GM19324 (cell line): ENCODE measurements around the gene PEX26.
A peak's percentile ranks its signal among the peaks of the same experiment; 100 is the strongest.
"Not testable (repeated sequence)": the region's sequence is repeated elsewhere in the genome, so short reads cannot be mapped to it uniquely, and the experiment has no call there.

Source experiments
- ATAC-seq: cut with Tn5 transposase; IDR thresholded peaks from one replicate; pipeline ENCODE4 v1.9.1; 2021; ENCODE audit warnings: mild to moderate bottlenecking, moderate library complexity; ENCODE audit not compliant: unreplicated experiment, low FRiP score

The PEX26 gene

DNA sequence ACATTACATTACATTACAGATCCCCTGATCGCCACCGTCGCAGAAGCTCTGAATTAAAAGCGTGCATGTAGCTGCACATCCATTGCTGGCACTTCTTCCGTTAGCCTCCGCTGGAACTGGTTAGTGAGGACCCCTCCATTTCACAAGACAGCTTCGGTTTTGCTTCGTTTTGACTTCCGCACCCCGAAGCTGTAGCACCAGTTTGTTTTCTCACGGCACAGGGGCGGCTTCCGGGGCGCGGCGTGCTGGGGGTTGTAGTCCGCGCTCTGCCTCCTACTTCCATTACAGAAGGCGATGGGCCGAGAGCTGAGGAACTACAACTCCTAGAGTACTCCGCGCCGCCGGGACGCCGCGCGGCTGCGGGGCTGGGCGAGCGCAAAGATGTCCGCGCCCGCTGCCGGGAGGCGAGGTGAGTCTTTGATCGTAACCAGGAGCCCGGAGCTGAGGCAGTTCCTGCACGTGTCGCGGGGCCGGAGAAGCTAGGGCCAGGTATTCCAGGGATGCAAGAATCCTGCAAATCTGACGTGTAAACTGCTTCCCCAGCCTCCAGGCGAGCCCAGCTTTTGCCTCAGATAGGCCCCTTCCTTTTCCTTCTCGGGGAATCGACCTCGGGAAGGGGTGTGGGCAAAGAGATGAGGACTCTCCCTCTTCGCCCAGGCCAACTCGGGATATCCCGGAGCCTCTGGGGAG, at the start of gene PEX26:
PEX26 (plus strand) TSS at position 352 of the 690 bp plus-strand sequence. CDS start 387 bp downstream, outside the sequence.
- ATAC-seq: peak; percentile 89

DNA sequence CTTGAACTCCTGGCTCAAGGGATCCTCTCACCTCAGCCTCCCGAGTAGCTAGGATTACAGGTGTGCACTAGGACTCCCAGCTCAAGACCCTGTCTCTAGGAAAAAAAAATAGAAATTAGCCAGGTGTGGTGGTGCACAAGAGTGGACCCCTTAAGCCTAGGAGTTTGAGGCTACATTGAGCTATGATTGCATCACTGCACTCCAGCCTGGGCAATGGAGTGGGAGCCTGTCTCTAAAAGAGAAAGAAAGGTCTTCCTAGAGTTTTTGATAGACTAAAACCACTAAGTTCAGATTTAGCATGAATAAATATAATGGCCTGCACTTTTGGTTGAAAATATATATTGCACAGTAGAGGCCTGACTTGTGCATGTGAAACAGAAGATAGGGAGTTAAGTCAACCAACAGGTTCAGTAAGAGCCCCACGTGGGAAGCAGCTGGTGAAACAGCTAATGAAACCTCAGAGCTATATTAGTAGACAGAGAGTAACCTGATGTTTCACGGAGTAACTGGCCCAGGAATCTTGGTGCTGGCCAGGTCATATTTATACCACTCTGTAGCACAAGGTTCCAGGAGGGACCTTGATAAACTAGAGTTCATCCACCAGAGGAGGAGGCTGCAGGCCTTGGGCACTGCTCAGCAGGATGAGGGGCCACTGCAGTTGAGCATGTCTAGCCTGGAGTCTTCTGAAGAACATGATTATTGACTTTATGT, 48.8 kb upstream of the PEX26 start:
- ATAC-seq: peak; percentile 49

DNA sequence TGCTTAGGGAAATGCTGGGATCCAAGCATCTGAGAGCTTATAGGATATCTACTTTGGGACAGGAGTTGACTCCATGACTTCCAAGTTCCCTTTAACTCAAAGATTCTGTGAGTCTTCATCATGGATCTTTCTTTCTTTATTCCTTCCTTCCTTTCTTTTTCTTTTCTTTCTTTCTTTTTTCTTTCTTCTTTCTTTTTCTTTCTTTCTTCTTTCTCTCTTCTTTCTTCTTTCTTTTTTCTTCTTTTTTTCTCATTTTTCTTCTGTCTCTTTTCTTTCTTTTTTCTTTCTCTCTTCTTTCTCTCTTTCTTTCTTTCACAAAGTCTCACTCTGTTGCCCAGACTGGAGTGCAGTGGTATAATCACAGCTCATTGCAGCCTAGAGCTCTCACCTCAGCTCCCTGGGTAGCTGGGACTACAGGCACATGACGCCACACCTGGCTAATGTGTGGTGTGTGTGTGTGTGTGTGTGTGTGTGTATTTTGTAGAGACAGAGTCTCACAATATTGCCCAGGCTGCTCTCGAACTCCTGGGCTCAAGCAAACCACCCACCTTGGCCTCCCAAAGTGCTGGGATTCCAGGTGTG, 48.0 kb upstream of the PEX26 start:
- ATAC-seq: no peak

DNA sequence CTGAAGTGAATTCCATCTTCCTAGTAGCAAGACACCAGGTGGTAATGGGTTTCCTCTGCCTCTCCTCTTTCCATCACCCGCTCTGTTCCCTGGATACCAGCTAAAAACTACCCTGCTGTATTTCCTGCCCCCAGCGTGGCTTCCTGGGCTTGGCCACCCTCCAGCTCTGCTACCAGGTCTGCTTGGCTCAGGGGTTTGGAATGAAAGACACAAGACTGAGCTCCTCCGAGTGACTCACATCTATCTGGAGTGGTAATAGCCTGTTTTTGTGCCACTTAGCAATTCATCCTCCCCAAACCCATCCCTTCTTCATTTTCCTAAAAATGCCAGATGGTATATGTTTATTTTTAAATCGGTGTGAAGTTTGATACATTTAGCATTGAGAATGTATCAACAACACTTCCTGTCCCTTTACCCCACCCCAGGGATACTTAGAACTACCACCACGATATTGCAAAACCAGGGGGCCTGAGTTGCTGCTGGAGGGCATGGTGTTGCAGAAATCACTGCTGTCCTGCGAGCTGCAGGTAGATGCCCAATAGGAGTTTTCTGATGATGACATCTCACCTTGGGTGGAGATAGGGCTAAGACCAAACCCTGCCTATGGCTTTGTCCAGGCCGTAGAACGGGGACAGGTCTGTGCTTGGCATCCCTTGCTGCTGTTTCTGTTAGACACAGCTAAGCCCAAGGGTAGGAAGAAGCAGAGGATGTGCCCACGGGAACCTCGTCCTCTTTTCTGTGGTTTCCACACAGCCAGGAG, 45.9 kb upstream of the PEX26 start:
- ATAC-seq: no peak

DNA sequence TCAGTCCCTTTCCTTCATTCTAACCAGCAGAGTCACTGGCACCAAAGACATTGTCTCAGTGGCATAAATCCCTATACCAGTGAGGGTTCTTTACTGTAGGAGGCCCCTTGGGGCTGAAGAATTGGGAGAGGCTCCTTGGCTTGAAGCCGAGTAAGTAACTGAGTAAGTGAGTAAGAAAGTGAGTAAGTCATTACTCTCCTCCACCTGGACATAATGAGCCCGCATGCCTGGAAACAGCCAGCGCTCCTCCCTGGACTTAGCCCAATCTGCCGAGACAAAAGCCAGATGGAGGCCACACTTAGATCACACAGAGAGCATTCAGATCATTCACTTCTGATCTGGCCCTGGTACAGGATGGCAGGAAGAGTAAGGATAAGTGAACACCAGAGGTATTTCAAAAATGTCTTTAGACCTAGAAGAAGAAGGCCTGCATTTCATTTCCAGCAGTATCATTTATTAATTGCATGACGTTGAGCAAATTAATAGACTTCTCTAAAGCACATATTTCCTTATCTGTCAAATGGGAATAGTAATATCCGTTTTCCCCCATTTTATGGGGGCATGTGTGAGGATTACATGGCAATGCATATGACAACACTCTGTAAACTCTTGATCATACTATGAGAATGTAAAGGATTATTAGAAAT, 45.2 kb upstream of the PEX26 start:
- no peak for ATAC-seq

DNA sequence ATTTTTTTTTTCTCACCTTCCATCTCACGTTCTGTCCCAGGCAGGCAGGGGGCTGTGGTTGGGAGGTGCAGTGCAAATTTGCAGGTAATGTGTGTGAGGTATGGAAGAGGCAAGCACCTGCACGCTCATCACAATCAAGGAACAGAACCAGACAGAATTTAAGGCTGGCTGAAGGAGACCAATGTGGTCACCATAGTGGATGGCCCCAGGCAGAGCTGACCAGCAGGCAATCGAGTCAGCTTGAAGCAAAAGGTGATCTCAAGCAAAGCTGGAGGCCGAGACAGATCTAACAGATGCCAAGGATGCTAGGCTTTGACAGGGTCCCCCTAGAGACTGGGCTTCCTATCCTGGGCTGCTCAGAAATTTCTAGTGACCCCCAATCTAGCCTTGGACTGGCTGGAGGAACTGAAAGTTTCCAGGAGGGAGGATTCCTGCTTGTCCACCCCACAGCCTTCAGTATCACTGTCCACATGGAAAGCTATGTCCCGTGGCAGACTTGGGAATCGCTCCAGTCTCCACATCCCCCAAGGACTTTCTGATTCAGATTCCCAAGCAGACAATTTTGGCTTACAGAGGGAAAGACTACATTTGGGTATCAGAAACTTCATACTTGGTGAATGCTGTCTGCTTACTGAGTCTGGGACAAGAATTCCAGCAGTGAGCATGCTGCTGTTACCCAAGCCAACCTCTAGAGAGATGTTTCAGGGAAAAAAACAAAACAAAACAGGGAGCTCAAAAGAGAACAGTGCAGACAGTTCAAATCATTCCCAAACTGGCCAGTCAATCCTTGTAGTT, 44.4 kb upstream of the PEX26 start:
- no peak for ATAC-seq

DNA sequence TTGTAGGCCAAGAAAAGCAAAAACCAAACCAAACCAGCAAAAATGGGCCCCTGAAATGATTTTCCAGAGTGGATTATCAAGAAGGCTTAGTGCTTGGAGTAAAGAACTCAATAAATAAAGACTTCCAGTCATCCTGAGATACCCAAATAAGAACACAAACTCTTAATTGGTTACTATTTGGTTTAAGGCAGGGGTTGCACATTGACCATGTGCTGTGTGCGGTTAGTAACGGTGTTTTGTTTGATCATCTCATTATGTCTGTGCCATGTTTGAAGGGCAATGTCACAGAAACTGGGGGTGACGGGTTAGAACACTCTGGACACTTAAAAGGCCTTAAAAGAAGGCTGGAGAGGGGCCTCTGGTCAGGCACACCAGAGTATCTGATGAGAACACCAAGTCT, 43.7 kb upstream of the PEX26 start:
- ATAC-seq: no peak

DNA sequence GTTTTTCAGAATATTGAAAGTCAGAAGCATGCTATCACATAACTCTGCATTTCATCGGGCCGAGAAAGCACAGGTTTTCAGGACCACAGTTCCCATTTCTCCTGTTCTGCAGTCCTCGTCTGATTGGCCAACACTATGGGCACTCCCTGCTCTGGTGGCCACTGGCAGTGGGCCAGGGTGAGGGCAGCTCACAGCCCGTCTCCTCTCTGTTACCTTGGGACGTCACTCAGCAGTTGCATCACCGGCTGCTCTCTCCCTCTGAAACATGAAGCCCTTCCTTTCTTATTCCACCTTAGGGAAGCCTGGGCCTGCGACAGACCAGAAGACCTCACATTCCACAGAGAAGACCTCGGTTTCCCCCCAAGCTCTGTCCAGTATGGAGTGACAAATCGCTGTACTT, 42.0 kb upstream of the PEX26 start:
- ATAC-seq: no peak

DNA sequence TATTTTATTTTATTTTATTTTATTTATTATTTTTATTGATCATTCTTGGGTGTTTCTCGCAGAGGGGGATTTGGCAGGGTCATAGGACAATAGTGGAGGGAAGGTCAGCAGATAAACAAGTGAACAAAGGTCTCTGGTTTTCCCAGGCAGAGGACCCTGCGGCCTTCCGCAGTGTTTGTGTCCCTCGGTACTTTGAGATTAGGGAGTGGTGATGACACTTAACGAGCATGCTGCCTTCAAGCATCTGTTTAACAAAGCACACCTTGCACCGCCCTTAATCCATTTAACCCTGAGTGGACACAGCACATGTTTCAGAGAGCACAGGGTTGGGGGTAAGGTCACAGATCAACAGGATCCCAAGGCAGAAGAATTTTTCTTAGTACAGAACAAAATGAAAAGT, 36.9 kb upstream of the PEX26 start:
- ATAC-seq: not testable (repeated sequence)

DNA sequence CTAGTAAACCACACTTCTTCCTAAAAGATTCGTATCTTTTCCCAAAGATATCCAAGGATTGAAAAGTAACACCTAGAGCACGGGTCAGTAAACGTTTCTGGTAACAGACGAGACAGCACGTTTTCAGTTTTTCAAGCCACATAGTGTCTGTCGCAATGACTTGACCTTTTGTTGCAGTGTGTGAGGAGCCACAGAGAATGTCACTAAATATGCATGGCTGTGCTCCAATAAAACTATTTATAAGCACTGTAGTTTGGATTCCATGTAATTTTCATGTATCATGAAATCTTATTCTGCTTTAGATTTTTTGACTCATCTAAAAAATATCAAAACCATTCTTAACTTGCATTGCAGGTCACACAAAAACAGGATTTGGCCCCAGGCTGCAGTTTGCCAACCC, 35.1 kb upstream of the PEX26 start:
- no peak for ATAC-seq

DNA sequence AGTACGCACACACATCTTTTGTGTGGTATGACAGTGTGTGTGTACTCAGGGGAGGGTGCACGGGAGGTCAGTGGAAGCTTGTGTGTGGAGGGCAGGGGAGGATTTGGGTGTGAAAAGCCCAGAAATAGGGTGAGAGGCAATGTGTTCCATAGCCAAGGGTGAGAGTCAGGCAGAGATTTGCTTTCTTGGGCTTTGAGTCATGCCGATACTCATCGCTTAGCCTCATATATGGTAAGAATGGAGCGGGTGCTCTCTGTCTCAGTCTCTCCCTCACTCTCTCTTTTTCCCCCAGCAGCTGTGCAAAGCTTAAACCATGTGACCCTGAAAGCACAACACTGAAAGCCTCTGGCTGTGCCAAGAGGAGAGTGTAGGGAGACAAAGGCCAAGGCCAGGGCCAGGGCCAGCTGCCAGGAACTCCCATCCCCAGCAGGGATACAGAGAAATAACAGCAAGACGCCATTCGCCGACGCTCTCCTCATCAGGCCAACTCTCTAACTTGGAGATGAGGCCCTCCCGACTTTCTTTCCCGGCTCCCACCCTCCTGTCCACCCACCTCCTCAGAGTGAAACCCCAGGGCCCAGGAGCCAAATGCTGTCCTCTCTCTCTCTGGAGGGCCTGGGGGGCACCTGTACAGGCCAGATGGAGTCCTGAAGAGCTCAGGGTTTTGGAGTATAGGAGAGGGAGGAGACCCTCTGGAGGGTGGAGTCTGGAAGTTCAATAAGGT, 33.1 kb upstream of the PEX26 start:
- ATAC-seq: no peak

DNA sequence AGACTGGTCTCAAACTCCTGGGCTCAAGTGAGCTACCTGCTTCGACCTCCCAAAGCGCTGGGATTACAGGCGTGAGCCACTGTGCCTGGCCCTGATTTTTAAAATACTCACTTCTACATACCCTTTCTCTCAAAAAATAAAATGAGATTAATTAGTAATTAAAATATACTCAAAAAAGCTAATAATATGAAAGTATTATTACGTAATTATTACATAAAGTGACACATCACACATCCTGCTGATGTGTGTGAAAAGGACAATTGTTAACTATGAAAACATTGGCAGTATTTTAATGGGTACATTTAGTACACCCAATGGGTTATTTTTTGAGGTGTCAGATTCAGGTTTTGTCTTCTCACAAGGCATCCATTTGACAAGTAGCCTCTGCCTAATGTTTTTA, 32.0 kb upstream of the PEX26 start:
- ATAC-seq: no peak

DNA sequence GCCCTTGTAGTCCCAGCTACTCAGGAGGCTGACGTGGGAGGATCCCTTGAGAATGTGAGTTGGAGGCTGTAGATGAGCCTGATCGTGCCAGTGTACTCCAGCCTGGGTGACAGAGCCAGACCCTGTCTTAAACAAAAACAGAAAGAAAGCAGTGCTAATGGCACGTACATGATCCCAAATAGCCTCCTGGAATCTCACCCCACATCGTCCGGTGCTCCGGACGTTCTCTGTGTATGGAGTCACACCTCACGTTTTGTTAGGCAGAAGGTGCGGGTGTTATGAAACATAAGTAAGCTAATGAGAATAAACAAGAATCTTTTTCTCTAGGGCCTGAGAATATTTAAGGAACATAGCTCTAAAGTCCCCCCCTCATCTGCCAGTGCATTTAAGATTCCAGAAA, 29.7 kb upstream of the PEX26 start:
- no peak for ATAC-seq

DNA sequence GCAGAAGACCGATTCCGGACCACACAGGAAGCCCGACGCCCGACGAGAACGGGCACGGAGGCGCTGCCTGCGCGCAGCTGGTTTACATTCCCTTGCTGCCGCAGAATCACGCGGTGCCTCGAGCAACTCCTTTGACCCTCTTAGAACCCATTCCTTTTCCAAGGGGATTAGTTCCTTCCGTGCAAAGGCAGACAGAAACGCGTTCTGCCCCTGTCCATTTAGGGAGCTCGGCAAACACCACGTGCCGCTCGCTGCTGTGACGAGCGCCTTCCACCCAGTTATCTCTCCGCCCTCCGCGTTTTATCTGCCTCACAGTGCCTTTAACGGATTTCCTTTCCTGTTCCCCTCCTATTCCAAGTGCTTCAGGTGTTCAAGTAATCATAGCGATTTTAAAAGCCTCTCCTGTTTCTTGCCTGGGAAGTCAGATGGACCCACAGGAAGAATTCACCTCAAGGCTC, 29.3 kb upstream of the PEX26 start:
- ATAC-seq: no peak

DNA sequence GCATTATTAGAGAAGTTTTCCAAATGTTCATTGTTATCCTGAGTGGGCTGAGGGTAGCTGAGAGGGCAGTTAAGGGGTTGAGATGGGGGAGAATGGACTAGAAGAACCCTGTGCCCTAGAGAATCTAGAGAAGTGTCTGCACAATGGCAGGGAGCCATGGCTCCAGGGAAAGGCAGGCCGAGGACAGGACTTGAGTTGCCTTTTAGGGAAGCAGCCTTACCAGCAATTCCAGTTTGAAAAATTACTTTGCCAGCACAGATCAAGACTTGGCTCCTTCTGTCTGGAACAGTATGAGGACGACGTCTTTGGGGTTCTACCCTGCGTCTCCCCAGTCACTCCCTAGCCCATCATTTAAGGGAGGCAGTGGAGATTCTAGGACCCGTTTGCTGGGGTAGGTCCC, 27.7 kb upstream of the PEX26 start:
- ATAC-seq: no peak

DNA sequence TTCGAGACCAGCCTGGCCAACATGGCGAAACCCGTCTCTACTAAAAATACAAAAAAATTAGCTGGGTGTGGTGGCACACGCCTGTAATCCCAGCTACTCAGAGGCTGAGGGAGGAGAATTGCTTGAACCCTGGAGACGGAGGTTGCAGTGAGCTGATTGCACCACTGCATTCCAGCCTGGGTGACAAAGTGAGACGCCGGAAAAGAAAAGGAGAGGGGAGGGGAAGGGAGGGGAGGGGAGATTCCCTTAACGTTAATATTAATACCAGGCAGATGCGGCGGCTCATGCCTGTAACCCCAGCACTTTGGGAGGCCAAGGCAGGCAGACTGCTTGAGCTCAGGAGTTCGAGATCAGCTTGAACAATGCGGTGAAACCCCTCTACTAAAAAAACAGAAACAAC, 26.7 kb upstream of the PEX26 start:
- ATAC-seq: not testable (repeated sequence)

DNA sequence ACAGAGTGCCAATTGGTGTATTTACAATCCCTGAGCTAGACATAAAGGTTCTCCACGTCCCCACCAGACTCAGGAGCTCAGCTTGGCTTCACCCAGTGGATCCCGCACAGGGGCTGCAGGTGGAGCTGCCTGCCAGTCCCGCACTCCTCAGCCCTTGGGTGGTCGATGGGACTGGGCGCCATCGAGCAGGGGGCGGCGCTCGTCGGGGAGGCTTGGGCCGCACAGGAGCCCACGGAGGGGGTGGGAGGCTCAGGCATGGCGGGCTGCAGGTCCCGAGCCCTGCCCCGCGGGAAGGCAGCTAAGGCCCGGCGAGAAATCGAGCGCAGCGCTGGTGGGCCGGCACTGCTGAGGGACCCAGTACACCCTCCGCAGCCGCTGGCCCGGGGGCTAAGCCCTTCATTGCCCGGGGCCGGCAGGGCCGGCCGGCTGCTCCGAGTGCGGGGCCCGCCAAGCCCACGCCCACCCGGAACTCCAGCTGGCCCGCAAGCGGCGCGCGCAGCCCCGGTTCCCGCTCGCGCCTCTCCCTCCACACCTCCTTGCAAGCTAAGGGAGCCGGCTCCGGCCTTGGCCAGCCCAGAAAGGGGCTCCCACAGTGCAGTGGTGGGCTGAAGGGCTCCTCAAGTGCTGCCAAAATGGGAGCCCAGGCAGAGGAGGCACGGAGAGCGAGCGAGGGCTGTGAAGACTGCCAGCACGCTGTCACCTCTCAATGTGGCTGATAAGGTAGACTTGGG, 24.4 kb upstream of the PEX26 start:
- ATAC-seq: not testable (repeated sequence)

DNA sequence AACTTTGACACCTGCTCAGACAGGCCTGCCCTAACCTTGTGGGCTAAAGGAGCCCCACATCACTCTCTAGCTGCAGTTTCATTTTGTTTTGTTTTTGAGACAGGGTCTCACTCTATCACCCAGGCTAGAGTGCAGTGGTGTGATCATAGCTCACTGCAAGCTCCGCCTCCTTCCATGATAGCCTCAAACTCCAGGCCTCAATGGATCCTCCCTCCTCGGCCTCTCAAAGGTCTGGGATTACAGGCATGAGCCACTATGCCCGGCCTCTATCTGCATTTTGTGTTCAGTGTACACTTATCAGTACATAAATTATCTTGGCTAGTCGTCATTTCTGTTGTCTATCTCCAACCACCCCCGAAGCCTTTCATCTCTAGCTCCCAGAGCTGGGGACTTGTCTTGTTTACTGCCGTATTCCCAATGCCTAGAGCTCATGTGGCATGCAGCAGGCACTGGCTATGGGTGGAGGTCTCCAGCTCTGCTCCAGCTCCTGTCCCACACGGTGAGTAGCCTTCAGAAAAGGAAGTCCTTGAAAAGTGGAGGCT, 22.1 kb upstream of the PEX26 start:
- no peak for ATAC-seq
